Suppressor macrophage treated with lipopolysaccharide for 1 hour (primary cell): Measurements from ENCODE around the gene PIAS4.

Experiments
- DNase-seq, 3 donors: peaks; one replicate each; pipeline ENCODE4 v3.0.0-alpha.2; 2020 to 2022

Gene PIAS4

GRCh38 chr19:4023600-4024398 is 16.3 kb downstream of the PIAS4 start:
- DNase-seq = no peak

- DNase-seq = no peak
Observed at GRCh38 chr19:4025317-4025716, 17.8 kb downstream of the PIAS4 start.

GRCh38 chr19:4027146-4027545 is 19.6 kb downstream of the PIAS4 start:
- no peak for DNase-seq

GRCh38 chr19:4028334-4029246 is 21.1 kb downstream of the PIAS4 start:
- no peak for DNase-seq

- no peak for DNase-seq
Observed at GRCh38 chr19:4029247-4029614, 21.7 kb downstream of the PIAS4 start.

- DNase-seq = no peak
Observed at GRCh38 chr19:4030552-4030951, 23.0 kb downstream of the PIAS4 start.

- no peak for DNase-seq
Observed at GRCh38 chr19:4030981-4031380, 23.4 kb downstream of the PIAS4 start.

- DNase-seq = no peak
Observed at GRCh38 chr19:4031420-4031819, 23.9 kb downstream of the PIAS4 start.

- DNase-seq = no peak
Observed at GRCh38 chr19:4032436-4032835, 24.9 kb downstream of the PIAS4 start.

GRCh38 chr19:4033028-4033956 is 25.8 kb downstream of the PIAS4 start:
- no peak for DNase-seq

- DNase-seq = no peak
Observed at GRCh38 chr19:4034048-4035017, 26.8 kb downstream of the PIAS4 start.

- no peak for DNase-seq
Observed at GRCh38 chr19:4035018-4035566, 27.6 kb downstream of the PIAS4 start.

- DNase-seq = no peak
Observed at GRCh38 chr19:4035582-4035981, 28.0 kb downstream of the PIAS4 start.

- DNase-seq = no peak
Observed at GRCh38 chr19:4036576-4037300, 29.2 kb downstream of the PIAS4 start.

GRCh38 chr19:4037301-4037949 is 29.9 kb downstream of the PIAS4 start:
- no peak for DNase-seq

GRCh38 chr19:4038057-4038456 is 30.5 kb downstream of the PIAS4 start:
- no peak for DNase-seq

- no peak for DNase-seq
Observed at GRCh38 chr19:4038661-4039423, 31.3 kb downstream of the PIAS4 start.

- DNase-seq = no peak
Observed at GRCh38 chr19:4042064-4042730, 34.7 kb downstream of the PIAS4 start.

GRCh38 chr19:4042731-4043082 is 35.2 kb downstream of the PIAS4 start:
- DNase-seq = no peak
